ENCODE measurements around the gene CRADD. TPM values are rescaled to one million over a fixed set of nuclear protein-coding genes. Genes with fewer than 3 reads are reported as not detected.

Gene CRADD
- polyA plus RNA-seq, 1 of the 3 experiments (the other 2 are of a cell fraction): 13.6 TPM

DNA sequence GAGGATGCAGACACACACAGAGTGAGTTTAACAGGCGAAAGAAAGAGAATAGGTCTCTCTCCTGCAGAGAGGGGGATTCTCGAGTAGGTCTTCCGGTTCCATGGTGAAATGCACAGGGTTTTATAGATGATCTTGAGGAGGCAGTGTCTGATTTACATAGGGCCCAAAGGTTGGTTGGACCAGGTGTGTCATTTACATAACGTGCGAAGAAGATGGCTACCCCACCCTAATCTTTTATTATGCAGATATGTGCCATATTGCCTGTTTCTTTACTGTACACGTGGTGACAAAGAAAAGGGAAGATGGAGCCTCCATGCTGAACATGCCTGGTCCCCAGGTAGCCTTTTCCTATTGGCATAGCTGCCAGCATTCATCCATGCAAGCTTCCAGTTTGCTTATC is 219.8 kb downstream of the CRADD start:
- no peak overlapping the region for H3K9ac ChIP-seq
- no peaks in the 10 kb centered on the region for H3K36me3 ChIP-seq (replicated peaks in 1 of 2; ENCODE audit: control insufficient read depth in 1 of 2, insufficient read depth in 2 of 2, low read length in 1 of 2)
- H3K27ac ChIP-seq (ENCODE audit: low read depth in 2 of 2, low read length in 1 of 2): no peak overlapping the region
- no peak overlapping the region for H3K4me3 ChIP-seq (ENCODE audit: low read depth in 2 of 2, low read length in 1 of 2)
- H4K20me1 ChIP-seq (ENCODE audit: insufficient read depth): no peaks in the 10 kb centered on the region
- H3F3A ChIP-seq (replicated peaks; ENCODE audit: insufficient read depth): no peaks in the 10 kb centered on the region
- no peak for DNase-seq
- ChIA-PET POLR2A (no interaction called here), CTCF (interaction anchor here (1.3 kb wide), 1 partner anchor 10 kb away, joined by 6 read pairs; no protein-coding TSS in a partner anchor)
- no peaks in the 10 kb centered on the region for H3K9me2 ChIP-seq
- TF ChIP-seq ZBTB33 (IDR thresholded peaks at IDR 0.05; ENCODE audit: borderline replicate concordance, low read depth) (no peak), EZH2phosphoT487 (IDR thresholded peaks at IDR 0.05; ENCODE audit: borderline replicate concordance, low read depth) (no peak), POLR2AphosphoS5 (IDR thresholded peaks at IDR 0.05; ENCODE audit: low read depth, low read length) (no peak), CHD2 (IDR thresholded peaks at IDR 0.05; ENCODE audit: low read length, partially characterized antibody) (no peak), NFIC (IDR thresholded peaks at IDR 0.05; ENCODE audit: borderline replicate concordance) (no peak), FOSL2 (IDR thresholded peaks at IDR 0.05; ENCODE audit: borderline replicate concordance, low read depth) (no peak), ELF1 (IDR thresholded peaks at IDR 0.05) (no peak), TAF1 (IDR thresholded peaks at IDR 0.05; ENCODE audit: borderline replicate concordance, low read depth, low read length) (no peak), GABPA (IDR thresholded peaks at IDR 0.05; ENCODE audit: low read depth) (no peak), EP300 (IDR thresholded peaks at IDR 0.05; ENCODE audit: borderline replicate concordance in 1 of 2, low read depth in 1 of 2, low read length in 1 of 2) (no peak), FOXM1 (IDR thresholded peaks at IDR 0.05; ENCODE audit: low read depth) (no peak), USF2 (IDR thresholded peaks at IDR 0.05; ENCODE audit: borderline replicate concordance, low read depth, low read length) (no peak), MXI1 (IDR thresholded peaks at IDR 0.05; ENCODE audit: low read depth, low read length) (no peak), YY1 (IDR thresholded peaks at IDR 0.05; ENCODE audit: low read depth) (no peak), IRF3 (IDR thresholded peaks at IDR 0.05; ENCODE audit: low read depth, low read length) (no peak), GATA2 (CRISPR knock-in tag; IDR thresholded peaks at IDR 0.05) (no peak)
- TF ChIP-seq, protein P1, sequence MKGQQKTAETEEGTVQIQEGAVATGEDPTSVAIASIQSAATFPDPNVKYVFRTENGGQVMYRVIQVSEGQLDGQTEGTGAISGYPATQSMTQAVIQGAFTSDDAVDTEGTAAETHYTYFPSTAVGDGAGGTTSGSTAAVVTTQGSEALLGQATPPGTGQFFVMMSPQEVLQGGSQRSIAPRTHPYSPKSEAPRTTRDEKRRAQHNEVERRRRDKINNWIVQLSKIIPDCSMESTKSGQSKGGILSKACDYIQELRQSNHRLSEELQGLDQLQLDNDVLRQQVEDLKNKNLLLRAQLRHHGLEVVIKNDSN (IDR thresholded peaks at IDR 0.05; ENCODE audit: borderline replicate concordance, low read depth): no peak
- TF ChIP-seq, protein P2, sequence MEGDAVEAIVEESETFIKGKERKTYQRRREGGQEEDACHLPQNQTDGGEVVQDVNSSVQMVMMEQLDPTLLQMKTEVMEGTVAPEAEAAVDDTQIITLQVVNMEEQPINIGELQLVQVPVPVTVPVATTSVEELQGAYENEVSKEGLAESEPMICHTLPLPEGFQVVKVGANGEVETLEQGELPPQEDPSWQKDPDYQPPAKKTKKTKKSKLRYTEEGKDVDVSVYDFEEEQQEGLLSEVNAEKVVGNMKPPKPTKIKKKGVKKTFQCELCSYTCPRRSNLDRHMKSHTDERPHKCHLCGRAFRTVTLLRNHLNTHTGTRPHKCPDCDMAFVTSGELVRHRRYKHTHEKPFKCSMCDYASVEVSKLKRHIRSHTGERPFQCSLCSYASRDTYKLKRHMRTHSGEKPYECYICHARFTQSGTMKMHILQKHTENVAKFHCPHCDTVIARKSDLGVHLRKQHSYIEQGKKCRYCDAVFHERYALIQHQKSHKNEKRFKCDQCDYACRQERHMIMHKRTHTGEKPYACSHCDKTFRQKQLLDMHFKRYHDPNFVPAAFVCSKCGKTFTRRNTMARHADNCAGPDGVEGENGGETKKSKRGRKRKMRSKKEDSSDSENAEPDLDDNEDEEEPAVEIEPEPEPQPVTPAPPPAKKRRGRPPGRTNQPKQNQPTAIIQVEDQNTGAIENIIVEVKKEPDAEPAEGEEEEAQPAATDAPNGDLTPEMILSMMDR (IDR thresholded peaks at IDR 0.05): no peak
- TF ChIP-seq, protein P3, sequence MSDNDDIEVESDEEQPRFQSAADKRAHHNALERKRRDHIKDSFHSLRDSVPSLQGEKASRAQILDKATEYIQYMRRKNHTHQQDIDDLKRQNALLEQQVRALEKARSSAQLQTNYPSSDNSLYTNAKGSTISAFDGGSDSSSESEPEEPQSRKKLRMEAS (IDR thresholded peaks at IDR 0.05; ENCODE audit: low read depth): no peak
- TF ChIP-seq, protein P4, sequence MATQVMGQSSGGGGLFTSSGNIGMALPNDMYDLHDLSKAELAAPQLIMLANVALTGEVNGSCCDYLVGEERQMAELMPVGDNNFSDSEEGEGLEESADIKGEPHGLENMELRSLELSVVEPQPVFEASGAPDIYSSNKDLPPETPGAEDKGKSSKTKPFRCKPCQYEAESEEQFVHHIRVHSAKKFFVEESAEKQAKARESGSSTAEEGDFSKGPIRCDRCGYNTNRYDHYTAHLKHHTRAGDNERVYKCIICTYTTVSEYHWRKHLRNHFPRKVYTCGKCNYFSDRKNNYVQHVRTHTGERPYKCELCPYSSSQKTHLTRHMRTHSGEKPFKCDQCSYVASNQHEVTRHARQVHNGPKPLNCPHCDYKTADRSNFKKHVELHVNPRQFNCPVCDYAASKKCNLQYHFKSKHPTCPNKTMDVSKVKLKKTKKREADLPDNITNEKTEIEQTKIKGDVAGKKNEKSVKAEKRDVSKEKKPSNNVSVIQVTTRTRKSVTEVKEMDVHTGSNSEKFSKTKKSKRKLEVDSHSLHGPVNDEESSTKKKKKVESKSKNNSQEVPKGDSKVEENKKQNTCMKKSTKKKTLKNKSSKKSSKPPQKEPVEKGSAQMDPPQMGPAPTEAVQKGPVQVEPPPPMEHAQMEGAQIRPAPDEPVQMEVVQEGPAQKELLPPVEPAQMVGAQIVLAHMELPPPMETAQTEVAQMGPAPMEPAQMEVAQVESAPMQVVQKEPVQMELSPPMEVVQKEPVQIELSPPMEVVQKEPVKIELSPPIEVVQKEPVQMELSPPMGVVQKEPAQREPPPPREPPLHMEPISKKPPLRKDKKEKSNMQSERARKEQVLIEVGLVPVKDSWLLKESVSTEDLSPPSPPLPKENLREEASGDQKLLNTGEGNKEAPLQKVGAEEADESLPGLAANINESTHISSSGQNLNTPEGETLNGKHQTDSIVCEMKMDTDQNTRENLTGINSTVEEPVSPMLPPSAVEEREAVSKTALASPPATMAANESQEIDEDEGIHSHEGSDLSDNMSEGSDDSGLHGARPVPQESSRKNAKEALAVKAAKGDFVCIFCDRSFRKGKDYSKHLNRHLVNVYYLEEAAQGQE (IDR thresholded peaks at IDR 0.05; ENCODE audit: low read depth, low read length): no peak
- H3K27me3 ChIP-seq (ENCODE audit: insufficient read depth): no peaks in the 10 kb centered on the region
- no peaks in the 10 kb centered on the region for H3K9me3 ChIP-seq
- peaks cover 0 to 14% of the 10 kb centered on the region in 2 experiments; a peak in 1 of 4 replicates for H3K4me1 ChIP-seq (ENCODE audit: control insufficient read depth in 1 of 2, insufficient read depth in 2 of 2, low read depth in 1 of 2, low read length in 1 of 2)
- 97% methylated on average over 6 of the region's 6 CpGs for WGBS (ENCODE audit: low lambda C conversion rate)
- no peaks in the 10 kb centered on the region for H3K79me2 ChIP-seq (ENCODE audit: insufficient read depth)
- H3K4me2 ChIP-seq: no peak overlapping the region
- H2AFZ ChIP-seq (ENCODE audit: low read depth): no peak overlapping the region
